GM03348 (cell line): ENCODE data around the gene ARMC6.

Experiments
- DNase-seq: peaks from one replicate; pipeline ENCODE4 v3.0.0; 2012; ENCODE audit warnings: low spot score

Gene ARMC6

DNA sequence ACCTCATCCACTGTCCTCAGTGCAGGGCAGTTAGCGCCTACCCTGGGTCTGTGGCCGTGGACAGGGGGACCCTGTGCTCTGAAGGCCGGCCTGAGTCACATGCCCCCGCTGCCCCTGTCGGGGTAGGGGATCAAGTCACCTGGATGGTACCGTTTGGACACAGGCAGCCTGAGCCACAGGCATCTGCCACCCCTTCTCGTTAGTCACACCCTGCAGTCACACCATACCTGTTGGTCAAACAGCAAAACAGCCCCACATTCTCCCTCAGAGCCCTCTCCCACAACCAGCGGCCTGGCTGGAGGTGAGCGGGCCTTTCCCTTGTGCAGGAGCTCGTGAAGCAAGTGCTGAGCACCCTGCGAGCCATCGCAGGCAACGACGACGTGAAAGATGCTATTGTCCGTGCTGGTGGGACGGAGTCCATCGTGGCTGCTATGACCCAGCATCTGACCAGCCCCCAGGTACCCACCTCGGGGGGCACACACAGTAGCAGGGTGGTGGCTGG, 21.6 kb downstream of the ARMC6 start:
- DNase-seq: no peak

DNA sequence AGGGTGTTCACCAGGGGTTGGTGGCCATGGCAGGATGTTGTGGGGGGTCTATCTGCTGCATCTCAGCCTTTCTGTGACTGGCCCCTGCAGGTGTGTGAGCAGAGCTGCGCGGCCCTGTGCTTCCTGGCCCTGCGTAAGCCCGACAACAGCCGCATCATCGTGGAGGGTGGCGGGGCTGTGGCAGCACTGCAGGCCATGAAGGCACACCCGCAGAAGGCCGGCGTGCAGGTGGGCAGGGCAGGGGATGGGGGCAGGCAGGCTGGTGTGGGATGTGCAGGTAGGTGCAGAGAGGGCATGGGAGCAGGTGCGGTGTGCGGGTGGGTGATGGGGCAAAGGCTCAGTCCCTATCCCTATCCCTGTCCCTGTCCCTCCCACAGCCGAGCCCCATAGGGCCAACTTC, 22.3 kb downstream of the ARMC6 start:
- no peak for DNase-seq

DNA sequence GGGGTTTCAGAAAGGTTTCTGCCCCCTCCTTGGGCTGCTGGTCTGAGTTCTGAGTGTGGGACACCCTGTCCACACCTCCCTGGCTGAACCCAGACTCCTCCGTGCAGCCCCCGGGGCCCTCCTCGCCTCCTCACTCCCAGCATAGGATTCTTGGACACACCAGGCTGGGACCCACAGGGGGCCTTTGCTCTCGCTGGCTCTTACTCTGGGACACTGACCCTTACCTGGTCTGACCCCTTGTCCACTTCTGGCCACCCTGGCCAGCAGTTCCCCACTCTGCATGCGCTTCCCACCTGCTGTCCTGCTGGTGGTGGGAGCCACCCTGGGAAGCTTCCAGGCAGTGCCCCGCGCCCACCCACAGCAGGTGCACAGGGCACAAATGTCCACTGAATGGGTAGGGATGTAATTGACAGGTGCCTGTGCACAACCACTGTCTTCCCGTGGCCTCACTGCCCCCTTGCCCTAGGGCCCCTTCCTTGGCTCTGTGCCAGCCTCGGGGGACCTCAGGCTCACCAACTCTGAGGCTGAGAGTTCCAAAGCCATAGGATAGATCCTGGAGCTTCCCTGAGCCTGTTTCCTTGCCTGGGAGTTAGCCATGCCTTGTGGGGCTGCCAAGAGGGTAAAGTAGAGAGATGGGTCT, 23.4 kb downstream of the ARMC6 start:
- no peak for DNase-seq

DNA sequence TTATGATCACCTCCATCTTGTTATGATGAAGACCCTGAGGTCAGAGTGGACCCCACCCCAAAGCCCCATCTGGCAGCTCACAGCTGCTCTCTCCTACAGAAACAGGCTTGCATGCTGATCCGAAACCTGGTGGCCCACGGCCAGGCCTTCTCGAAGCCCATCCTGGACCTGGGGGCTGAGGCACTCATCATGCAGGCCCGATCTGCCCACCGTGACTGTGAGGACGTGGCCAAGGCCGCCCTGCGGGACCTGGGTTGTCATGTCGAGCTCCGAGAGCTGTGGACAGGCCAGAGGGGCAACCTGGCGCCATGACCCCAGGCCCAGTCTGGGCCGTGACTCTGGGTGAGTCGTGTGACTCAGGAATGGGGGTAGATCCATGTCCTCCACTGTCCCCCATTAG, 23.9 kb downstream of the ARMC6 start:
- DNase-seq: no peak

DNA sequence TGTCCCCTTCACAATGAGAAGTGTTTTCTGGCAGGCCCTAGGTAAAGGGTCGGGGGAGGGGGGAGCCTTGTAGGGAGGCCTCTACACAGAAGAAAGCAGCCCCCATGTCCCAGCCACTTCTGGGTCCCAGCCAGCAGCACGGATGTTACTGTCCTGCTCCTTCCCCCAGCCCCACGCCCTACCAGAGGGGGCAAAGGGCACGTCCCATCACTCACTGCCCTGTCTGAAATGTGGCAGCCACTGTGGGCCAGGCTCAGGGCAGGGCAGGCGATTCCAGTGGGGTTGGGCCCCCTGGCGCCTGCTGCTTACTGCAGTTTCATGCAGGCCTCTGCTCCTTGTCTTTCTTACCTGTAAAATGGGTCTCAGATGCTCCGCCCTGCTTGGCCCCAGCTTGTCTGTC, 24.3 kb downstream of the ARMC6 start:
- no peak for DNase-seq

DNA sequence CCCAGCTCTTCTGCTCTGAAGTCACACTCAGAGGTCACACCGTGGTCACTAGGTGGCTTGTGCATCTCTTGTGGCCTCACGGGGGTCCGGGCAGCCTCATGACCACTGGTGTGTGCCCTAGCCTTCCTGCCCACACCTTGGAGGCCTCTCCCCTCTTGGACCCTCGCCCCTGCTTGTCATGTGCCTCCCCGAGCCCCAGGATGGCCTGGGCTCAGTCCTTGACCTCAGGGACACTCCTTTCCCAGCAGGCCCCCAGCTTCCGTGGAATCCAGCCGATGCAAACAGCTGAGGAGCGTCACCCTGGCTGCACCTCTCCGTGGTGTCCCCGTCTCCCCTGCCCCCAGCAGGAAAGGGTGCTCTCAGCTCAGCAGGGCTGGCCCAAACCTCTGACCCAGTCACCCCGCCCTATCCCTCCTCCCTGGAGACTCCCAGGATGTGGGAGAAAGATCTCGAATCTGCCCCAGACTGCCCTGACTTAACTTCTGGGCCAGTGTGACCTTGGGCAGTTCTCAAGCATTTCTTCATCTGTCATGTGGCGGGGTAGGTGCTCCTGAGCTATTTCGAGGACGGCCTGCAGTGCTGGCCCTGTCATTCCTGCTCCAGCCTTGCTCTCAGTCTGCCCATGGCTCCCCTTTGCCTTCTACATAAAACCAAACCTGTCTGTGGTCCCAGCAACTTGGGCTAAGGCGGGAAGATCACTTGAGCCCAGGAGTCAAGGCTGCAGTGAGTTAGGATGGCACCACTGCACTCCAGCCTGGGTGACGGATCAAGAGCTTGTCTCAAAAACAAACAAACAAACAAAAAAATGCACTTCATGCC, 25.8 kb downstream of the ARMC6 start:
- no peak for DNase-seq

DNA sequence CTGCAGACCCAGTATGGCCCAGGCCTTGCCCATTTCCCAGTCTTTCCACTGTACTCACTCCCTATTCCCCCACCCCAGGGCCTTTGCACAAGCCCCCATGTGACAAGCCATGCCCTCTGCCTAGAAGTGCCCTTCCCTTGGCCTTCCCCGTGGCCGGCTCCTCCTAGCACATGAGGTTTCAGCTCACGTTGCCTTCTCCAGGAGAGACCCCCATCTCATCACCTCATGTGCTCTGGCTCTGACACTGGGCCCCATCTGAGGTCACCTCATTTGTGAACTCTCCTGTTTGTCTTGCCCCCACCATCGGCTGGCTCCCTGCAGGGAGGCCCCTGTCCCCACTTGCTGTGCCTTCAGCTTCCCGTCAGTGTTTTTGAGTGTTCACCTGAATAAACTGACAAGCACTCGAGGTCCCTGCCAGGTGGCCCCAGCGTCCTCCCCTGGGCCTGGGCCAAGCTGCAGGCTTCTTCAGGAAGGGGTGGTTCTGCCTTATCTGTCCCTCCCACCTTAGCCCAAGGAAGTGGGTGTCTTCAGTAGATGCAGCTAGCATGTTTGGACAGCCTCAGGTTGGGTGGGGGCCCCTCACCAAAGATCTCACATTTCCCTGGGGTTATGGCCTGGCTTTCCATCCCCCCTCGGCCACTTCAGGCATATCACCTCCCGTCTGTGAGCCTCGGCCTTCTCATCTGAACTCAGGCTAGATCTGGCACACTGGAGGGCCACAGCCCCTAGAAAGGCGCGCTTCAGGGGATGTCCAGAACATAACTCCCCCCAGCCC, 26.6 kb downstream of the ARMC6 start:
- DNase-seq: no peak

DNA sequence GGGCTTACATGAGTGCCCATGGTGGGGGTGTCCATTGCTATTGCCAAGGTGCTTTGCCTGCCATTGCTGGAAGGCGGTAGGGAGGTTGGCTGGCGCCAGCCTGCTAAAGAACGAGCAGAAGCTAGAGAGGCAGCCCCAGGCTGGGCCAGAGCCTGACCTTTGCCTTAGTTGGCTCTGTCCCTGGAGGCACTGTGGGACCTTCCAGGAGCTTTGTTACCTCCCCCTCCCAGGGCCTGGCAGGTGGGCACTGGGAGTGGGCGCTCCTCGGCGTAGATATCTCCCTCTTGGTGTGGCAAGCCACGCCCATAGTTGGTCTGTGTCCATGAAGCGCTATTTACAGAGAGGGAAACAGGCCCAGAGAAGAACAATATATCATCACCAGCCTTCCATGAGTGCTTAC, 28.1 kb downstream of the ARMC6 start:
- no peak for DNase-seq

DNA sequence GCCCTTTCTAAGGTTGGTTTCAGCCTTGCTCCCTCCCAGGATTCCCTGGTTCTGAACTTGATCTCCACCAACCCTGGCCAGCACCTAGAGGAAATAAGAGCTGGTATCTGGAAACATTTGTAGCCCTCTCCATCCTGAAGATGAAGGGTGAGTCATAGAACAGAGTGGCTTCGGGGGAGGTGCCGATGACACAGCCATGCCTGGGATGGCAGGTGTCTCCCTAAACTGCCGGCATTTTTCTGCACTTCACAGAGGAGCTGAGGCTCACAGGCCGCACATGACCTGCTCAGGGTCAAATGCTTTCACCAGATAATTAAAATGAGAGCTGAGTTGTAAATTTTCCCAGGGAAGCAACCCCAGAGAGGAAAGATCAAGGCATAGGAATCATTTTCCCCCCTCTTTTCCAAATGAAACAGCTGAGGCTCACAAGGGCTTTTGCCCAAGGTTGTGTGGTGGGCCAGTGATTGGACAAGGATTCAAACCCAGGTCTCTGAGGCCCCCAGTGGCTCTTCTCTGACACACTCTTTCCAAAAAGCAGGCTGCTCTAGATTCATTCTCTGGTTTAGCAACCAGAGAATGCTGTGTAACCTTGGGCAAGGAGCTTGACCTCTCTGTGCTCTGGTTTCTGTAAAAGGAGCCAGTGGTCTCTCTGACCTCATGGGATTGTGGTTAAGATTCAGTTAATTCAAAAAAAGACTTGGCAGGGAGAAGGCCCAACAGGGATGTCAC, 29.2 kb downstream of the ARMC6 start:
- DNase-seq: no peak

DNA sequence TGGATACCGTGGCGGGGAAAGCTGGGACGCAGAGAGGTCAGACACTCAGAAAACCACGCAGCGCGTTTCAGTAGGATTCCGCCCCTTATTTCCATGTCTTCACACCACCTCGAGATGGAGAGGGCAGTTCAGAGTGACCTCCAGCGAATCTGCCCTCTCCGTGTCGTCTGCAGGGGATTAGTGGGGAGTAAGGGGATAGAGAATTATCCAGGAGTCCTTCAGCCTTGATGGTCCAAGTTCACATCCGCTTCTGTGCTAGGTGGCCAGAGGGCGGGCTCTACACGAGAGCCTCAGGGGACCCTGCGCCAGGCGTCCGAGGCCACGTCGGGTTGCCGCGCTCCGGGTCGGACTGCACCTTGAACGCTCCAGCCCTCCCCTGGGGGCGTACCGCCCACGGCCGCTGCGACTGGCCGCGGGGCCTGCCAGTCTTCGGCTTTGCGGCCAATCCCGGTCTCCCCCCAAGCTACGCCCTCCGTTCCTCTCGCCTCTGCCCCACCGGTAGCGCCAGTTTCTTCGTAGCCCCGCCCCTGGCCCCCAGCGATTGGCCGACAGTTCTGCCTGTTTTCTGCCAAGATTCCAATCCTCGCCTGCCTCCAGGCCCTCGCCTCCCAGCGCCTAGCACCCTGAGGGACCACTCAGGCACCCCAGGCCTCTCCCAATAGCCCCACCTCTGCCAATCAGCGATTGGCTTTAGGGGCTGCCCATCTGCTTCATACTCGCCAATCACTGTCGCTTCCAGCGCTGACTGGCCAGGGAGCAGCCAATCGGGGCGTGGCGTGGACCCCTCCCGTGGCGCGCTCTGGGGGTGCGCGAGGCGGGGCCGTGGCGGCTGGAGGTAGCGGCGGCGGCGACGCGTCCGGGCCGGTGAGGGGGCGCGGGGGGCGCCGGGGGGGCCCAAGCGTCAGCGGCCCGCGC, 30.0 kb downstream of the ARMC6 start, which contains the start of gene SLC25A42:
Gene SLC25A42, plus strand, starts transcription at position 812 of the 915 bp plus-strand sequence. CDS start 32,131 bp downstream, outside the sequence.
- DNase-seq: peak; percentile 100

DNA sequence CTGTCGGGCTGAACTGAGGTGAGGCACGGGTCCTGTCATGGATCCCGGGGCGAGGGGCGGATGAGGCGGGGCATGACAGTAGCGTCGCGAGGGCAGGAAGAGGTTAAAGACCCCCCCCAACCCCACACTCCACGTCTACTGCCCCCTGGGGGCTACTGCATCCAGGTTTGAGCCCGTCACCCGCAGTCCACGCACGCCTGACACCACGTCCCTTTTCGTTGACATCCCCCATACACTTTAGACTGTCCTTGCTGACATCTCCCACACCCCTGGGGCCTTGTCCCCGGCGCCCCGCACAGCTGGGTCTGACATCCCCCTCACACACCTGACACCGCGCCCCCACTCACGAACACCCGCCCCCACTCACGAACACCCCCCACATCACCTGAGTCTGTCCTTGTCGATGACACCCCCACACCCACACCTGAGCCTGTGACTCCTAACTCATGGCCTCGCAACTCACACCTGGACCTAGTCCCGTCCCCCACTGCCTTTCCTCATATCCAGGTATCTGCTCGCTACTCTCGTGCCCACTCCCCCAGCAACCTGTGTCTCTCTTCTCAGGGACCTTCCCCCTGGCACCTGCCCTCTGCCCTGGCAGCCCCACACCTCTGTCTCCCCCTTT, 30.8 kb downstream of the ARMC6 start:
- DNase-seq: no peak

DNA sequence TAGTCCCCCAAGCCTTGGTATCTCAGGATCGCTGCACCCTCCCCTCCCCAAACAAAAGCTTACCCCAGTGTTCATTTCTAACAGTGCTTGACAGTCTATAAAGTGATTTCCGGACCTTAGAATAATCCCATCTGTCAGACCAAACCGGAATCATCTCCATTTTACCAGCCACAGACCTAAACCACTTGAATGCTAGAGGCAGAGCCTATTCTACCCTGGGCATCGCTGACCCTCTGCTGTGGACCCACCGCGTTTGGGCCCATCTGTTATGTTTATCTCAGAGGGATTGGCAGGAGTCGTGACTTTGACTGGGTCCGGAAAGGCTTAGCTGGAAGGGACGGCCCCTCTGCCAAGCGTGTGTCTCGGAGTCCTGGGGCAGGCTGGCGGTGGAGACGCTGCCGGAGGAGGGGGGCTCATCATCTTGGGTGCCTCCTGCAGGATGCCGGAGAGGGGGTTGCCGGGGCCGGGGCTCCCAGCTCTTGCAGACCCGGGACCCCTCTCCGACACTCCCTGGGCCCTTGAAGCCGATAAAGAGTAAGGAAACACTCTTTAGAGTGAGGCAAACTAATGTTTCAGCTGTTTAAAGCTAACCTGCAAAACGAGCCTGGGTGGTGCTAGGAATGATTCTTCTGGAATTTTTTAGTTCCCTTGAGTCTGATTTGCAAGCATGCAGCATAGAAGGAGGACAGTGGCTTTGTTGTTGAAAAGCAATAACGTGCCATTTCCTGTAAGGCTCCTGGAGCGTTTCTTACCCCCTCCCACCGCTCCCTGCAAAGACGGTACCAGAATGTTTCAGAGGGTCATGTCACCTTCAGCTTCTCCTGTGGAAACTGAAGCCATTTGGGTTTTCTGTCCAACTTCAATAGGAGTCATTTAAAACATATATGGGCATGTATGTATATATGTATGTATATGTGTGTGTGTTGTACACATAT, 31.7 kb downstream of the ARMC6 start:
- DNase-seq: peak; percentile 50

DNA sequence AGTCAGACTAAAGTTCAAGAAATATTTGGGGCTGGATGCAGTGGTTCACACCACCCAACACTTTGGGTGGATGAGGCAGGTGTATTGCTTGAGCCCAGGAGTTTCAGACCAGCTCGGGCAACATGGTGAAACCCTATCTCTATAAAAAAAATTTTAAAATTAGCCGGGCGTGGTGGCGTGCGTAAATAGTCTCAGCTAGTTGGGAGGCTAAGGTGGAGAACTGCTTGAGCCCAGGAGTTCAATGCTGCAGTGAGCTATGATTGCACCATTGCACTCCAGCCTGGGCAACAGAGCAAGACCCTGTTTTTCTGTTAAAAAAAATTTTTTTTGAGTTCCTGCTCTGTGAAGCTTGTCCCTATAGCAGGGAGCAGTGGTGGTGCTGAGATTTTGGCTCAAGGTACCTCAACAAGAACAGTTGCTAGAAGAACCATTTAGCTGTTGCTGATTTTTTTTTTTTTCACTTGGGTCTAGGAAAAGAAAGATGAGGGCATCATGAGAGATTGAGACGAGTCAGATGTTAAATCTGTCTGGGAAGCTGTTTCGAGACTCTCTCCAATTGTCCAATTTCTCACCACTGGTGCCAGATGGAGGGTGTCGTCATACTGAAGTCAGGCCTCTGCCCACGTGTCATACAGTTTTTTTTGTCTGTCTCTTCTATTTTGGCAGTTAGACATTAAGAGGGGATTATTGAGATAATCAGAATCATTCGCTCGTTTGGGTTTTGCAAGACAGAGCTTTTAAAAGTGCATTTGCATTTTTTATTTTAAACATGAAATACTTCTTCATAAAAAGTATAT, 34.1 kb downstream of the ARMC6 start:
- DNase-seq: peak; percentile 65

DNA sequence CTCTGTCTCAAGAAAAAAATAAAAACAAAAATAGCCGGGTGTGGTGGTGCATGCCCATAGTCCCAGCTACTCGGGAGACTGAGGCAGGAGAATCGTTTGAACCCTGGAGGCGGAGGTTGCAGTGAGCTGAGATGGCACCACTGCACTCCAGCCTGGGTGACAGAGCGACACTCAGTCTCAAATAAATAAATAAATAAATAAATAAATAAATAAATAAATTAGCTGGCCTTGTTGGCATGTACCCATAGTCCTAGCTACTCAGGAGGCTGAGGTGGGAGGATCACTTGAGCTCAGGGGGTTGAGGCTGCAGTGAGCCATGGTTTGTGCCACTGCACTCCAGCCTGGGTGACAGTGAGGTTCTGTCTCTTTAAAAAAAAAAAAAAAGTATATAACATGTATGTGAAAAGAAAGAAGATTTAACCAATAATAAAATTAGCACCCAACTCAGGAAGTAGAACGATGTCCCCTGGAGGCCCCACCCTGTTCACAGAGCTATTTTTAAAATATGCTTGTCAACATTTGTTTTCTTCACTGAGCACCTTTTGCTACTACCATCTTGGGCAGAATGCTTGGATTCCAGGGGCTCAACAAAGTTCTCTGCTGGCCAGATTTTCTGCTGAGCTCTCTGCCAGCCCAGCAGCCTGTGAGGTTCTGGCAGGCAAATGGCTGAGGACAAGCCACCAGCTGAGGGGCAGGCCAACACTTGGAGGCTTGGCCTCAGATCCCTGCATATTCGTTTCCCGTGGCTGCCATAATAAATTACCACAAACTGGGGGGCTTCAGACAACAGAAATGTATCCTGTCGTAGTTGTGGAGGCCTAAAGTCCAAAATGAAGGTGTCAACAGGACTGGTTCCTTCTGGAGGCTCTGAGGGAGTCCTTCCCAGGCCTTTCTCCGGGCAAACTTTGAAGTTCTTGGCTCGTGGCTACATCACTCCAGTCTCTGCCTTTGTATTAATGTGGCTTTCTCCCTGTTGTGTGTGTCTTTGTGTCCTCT, 35.6 kb downstream of the ARMC6 start:
- no peak for DNase-seq

DNA sequence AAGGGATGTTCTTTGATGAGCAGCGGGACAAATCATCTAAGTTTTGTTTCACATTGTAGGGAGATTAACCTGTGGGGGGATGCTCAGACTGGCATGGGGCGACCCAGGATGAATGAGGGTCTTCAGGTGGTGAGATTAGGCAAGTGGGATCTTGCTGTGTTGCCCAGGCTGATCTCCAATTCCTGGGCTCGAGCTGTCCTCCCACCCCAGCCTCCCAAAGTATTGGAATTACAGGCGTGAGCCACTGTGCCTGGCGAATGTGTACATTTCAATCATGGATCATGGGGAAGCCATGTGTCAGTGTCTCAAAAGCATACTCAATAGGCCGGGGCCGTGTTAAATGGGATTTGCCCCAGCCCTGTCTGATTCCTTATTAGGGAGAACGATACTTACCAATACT, 38.5 kb downstream of the ARMC6 start:
- no peak for DNase-seq

DNA sequence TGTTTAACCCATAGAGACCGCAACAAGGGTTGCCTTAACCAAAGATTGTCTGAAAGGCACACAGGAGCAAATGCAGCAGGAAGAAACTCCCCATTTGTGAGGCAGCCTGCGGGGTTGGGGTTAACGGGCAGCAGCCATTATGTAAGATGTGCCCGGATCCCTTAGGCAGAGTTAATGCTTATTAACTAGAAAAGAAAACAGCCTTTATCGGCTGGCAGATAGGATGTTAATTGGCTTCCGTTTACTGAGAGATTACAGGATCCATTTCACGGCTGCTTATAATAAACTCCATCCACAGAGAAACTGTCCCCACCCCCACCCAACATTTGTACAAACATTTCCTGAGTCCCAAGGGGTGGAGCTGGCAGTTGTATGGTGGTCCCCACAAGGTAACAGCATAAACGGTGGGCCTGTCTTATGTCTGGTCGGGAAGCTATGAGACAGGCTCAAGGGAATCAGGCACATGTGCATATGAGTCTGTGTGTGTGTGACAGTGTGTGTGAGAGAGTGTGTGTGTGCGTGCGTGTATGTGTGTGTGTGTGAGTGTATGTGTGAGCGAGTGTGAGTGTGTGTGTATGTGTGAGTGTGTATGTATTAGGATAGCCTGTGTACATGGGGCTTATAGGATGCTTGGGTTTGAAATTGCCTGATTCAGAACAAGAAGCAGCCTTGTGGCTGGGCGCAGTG, 40.9 kb downstream of the ARMC6 start:
- no peak for DNase-seq

DNA sequence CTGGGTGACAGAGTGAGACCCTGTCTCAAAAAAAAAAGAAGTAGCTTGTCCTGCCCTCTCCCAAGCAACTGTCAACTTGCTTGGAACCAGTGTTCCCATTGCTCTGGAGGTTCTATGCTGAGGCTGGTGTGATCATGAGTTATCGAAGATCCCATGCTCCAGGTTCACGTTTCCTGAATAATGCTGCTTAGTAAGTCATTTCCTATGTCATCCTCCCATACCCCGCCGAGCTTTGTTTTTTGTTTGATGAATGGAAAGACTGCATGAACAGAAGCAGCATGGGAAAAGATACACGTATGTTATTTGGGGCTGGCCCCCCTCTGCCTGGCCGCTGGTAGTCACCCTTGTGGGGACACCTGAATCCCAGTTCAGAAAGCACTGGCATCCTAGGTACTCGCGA, 41.7 kb downstream of the ARMC6 start:
- DNase-seq: no peak
